Mucosa of stomach (tissue), 1 donor: ENCODE results near the gene VWA8.
"Not testable (repeated sequence)": the region's sequence is repeated elsewhere in the genome, so short reads cannot be mapped to it uniquely, and the experiment has no call there.

Source experiments
- H3K27me3 ChIP-seq: one replicate; pipeline ENCODE4 v1.7.0; 2013; ENCODE audit warnings: mild to moderate bottlenecking, low read length; ENCODE audit not compliant: control insufficient read depth, insufficient read depth
- H3K36me3 ChIP-seq: one replicate; pipeline ENCODE4 v1.7.0; 2013; ENCODE audit warnings: low read length; ENCODE audit not compliant: control insufficient read depth, insufficient read depth
- H3K4me1 ChIP-seq: one replicate; pipeline ENCODE4 v1.7.0; 2013; ENCODE audit warnings: mild to moderate bottlenecking, low read length; ENCODE audit not compliant: control insufficient read depth, insufficient read depth
- H3K4me3 ChIP-seq: one replicate; pipeline ENCODE4 v1.7.0; 2013; ENCODE audit warnings: low read length
- H3K9ac ChIP-seq: one replicate; pipeline ENCODE4 v1.7.0; 2013; ENCODE audit warnings: mild to moderate bottlenecking, low read length, moderate library complexity
- H3K9me3 ChIP-seq: one replicate; pipeline ENCODE4 v1.7.0; 2013; ENCODE audit warnings: mild to moderate bottlenecking, low read length, moderate library complexity; ENCODE audit not compliant: control insufficient read depth
- donor health status: Pancreatic carcinoma.

VWA8 gene

DNA sequence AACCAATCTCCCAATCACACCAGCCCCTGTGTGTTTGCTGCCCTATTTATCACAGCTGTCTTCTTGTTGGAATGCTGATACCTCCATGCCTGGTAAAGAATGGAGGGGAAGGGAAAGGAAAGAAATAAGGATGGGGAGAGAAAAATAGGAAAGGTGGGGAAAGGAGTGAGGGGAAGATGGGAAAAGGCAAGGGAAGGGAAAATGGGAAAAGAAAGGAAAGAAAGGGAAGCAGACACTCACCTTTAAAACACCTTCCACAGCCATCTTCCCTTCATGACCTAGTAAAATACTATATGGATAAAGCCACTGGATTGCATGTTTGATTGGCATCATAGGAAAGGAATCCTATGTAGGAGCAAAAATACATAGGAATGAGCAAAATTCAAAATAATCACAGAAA lies 77.8 kb downstream of the VWA8 start:
- H3K4me3 ChIP-seq = no peak overlapping the region
- H3K9ac ChIP-seq = no peak overlapping the region
- H3K27me3 ChIP-seq = no peaks in the 10 kb centered on the region
- H3K4me1 ChIP-seq = no peaks in the 10 kb centered on the region
- H3K9me3 ChIP-seq = no peaks in the 10 kb centered on the region
- no peaks in the 10 kb centered on the region for H3K36me3 ChIP-seq

- not testable (repeated sequence) for H3K4me3 ChIP-seq, H3K36me3 ChIP-seq, H3K4me1 ChIP-seq, H3K9me3 ChIP-seq, H3K27me3 ChIP-seq, H3K9ac ChIP-seq
These were observed 79.0 kb downstream of the VWA8 start for GRCh38 chr13:41881890-41882289.

DNA sequence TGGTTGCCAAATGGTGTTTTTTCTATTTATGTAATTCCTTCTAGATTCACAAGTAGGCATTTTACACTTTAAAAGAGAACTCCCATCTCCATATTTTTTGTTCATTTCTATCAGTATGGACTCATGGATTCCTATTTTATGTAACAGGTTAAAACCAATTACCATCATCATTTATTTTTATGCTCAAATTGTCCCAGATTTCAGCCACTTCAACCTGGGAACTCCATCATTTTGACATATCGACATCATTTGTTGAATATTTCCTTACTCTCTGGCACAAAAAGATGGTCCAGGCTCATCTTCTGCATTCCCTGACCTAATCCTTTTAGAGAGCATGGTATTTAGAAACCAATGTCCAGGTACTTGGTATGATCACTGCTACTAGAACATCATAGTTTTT lies 79.9 kb downstream of the VWA8 start:
- H3K4me1 ChIP-seq = no peaks in the 10 kb centered on the region
- no peak overlapping the region for H3K9ac ChIP-seq
- no peaks in the 10 kb centered on the region for H3K36me3 ChIP-seq
- H3K9me3 ChIP-seq = no peaks in the 10 kb centered on the region
- no peaks in the 10 kb centered on the region for H3K27me3 ChIP-seq
- no peak overlapping the region for H3K4me3 ChIP-seq

- no peaks in the 10 kb centered on the region for H3K36me3 ChIP-seq
These were observed 96.3 kb downstream of the VWA8 start for GRCh38 chr13:41864658-41865057.

DNA sequence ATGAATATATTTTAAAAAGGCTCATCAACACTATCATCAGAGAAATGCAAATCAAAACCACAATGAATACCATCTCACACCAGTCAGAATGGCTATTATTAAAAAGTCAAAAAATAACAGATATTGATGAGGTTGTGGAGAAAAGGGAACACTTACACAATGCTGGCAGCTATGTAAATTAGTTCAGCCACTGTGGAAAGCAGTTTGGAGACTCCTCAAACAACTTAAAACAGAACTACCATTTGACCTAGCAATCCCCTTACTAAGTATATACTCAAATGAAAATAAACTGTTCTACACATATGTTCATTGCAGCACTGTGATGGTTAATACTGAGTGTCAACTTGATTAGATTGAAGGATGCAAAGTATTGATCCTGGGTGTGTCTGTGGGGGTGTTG lies 98.2 kb downstream of the VWA8 start:
- not testable (repeated sequence) for H3K27me3 ChIP-seq, H3K36me3 ChIP-seq, H3K9ac ChIP-seq, H3K4me3 ChIP-seq, H3K9me3 ChIP-seq, H3K4me1 ChIP-seq

More at GRCh38 chr13:41864658-41865057, 96.3 kb downstream of the VWA8 start:
- no peak overlapping the region for H3K4me3 ChIP-seq
- no peaks in the 10 kb centered on the region for H3K9me3 ChIP-seq
- H3K9ac ChIP-seq = no peak overlapping the region
- H3K27me3 ChIP-seq = no peaks in the 10 kb centered on the region
- no peaks in the 10 kb centered on the region for H3K4me1 ChIP-seq

- H3K4me1 ChIP-seq = no peaks in the 10 kb centered on the region
- no peaks in the 10 kb centered on the region for H3K9me3 ChIP-seq
- no peak overlapping the region for H3K4me3 ChIP-seq
- no peaks in the 10 kb centered on the region for H3K27me3 ChIP-seq
- H3K36me3 ChIP-seq = no peaks in the 10 kb centered on the region
- no peak overlapping the region for H3K9ac ChIP-seq
These were observed 101.3 kb downstream of the VWA8 start for GRCh38 chr13:41859565-41859964.

DNA sequence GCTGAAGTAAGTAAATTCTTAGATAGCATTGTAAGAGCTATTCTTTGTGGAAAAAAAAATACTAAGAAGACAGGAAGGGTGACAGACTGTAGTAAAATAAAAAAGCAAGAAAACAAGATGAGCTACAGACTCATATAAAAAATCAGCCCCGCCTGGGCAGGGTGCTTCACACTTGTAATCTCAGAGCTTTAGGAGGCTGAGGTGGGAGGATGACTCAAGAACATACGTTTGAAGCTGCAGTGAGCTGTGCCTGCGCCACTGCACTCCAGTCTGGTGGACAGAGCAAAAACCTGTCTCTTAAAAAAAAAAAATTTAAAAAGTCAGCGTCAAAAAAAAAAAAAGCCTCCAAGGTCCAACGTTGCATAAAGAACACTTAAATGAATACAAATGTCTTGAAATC lies 102.1 kb downstream of the VWA8 start:
- Histone ChIP-seq H3K27me3 (no peaks in the 10 kb centered on the region), H3K9me3 (no peaks in the 10 kb centered on the region), H3K4me1 (no peaks in the 10 kb centered on the region), H3K4me3 (no peak overlapping the region), H3K9ac (no peak overlapping the region), H3K36me3 (no peaks in the 10 kb centered on the region)

GRCh38 chr13:41854758-41855157 lies 106.2 kb downstream of the VWA8 start:
- no peak overlapping the region for H3K9ac ChIP-seq
- no peaks in the 10 kb centered on the region for H3K9me3 ChIP-seq
- no peaks in the 10 kb centered on the region for H3K27me3 ChIP-seq
- no peaks in the 10 kb centered on the region for H3K36me3 ChIP-seq
- H3K4me3 ChIP-seq = no peak overlapping the region
- no peaks in the 10 kb centered on the region for H3K4me1 ChIP-seq

DNA sequence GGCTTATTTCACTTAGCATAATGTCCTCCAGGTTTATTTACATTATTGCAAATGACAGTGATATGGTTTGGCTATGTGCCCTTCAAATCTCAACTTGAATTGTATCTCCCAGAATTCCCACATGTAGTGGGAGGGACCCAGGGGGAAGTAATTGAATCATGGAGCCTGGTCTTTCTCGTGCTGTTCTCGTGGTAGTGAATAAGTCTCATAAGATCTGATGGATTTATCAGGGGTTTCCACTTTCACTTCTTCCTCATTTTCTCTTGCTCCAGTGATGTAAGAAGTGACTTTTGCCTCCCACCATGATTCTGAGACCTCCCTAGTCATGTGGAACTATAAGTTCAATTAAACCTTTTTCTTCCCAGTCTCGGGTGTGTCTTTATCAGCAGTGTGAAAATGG lies 109.6 kb downstream of the VWA8 start:
- no peaks in the 10 kb centered on the region for H3K27me3 ChIP-seq
- H3K36me3 ChIP-seq = no peaks in the 10 kb centered on the region
- H3K9me3 ChIP-seq = no peaks in the 10 kb centered on the region
- no peaks in the 10 kb centered on the region for H3K4me1 ChIP-seq
- no peak overlapping the region for H3K4me3 ChIP-seq
- H3K9ac ChIP-seq = no peak overlapping the region

GRCh38 chr13:41848435-41849255 lies 112.3 kb downstream of the VWA8 start:
- Histone ChIP-seq H3K27me3 (no peaks in the 10 kb centered on the region), H3K4me1 (no peaks in the 10 kb centered on the region), H3K9me3 (no peaks in the 10 kb centered on the region), H3K9ac (no peak overlapping the region), H3K36me3 (no peaks in the 10 kb centered on the region), H3K4me3 (no peak overlapping the region)

DNA sequence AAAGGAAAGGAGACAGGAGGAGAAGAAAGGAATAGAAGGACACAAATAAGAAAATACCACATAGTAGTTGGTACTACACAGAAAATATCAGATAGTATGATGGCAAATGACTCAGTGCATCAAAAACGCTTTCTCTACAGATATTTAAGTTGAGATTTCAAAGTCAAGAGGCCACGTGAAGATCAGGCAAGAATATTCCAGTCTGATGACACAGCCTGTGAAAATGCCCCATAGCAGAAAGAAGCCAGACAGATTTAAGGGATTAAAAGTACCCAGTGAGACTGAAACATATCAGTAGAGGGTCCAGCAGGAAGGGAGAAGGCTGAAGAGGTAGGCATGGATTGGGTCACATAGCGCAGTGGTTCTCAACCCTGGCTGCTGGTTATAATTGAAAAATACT lies 113.7 kb downstream of the VWA8 start:
- H3K9ac ChIP-seq = no peak overlapping the region
- no peaks in the 10 kb centered on the region for H3K27me3 ChIP-seq
- no peaks in the 10 kb centered on the region for H3K9me3 ChIP-seq
- H3K36me3 ChIP-seq = no peaks in the 10 kb centered on the region
- H3K4me3 ChIP-seq = no peak overlapping the region
- no peaks in the 10 kb centered on the region for H3K4me1 ChIP-seq

GRCh38 chr13:41842036-41842620 lies 118.8 kb downstream of the VWA8 start:
- Histone ChIP-seq H3K9me3 (no peaks in the 10 kb centered on the region), H3K4me3 (no peak overlapping the region), H3K36me3 (no peaks in the 10 kb centered on the region), H3K9ac (no peak overlapping the region), H3K27me3 (no peaks in the 10 kb centered on the region), H3K4me1 (no peaks in the 10 kb centered on the region)
